NB4 (cell line): ENCODE results near the gene CCBE1.

Experiments used
- DNase-seq: peaks from one replicate; pipeline ENCODE4 v3.0.0; 2010; ENCODE audit warnings: low read depth
- H3K4me3 ChIP-seq: one replicate; pipeline ENCODE4 v1.5.1; 2011; ENCODE audit warnings: mild to moderate bottlenecking, low read depth, low read length, moderate library complexity
- MYC ChIP-seq: IDR thresholded peaks from 2 replicates; pipeline ENCODE4 v1.6.1; 2011; ENCODE audit warnings: low read depth, low read length
- POLR2A ChIP-seq: IDR thresholded peaks from 2 replicates; pipeline ENCODE4 v1.6.1; 2011; ENCODE audit warnings: mild to moderate bottlenecking; ENCODE audit not compliant: insufficient read length; ENCODE audit errors: extremely low read depth
- TF ChIP-seq, protein P1 (sequence below): IDR thresholded peaks from one replicate; pipeline ENCODE4 v1.5.1; 2012; ENCODE audit warnings: low read depth, low read length
- TF ChIP-seq, protein P2 (sequence below): IDR thresholded peaks from 2 replicates; pipeline ENCODE4 v1.6.1; 2011; ENCODE audit warnings: low read depth, low read length

Gene CCBE1

DNA sequence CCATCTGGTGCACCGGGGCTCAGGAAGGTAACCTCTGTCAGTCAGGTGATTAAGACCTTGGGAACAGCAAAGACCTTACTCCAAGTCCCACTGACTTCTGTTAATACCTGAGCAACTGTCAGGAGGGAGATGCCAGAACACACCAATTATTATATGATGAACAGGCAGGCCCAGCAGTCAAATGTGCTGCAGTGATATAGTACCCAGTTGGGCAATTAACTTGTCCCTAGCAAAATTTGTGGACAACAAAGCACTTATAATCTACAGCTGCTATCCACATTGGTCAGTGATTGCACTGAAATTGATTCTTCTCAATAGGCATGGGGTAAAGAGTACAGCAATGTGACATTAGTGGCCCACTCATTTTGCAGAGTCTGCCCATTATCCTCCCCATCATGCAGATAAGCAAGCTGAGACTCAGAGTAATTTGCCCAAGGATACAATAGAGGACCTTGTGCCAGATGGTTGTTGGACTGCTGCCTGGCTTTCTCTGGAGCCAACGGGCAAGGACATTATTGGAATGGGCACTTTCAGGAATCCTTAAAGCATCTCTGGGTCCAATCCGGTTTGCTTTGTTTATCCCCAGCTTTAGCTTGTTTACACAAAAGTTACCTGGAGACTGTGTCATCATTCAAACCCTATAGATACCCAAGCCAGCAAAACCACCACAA is 147.6 kb downstream of the CCBE1 start:
- no peak for TF ChIP-seq POLR2A
- TF ChIP-seq, protein P1, sequence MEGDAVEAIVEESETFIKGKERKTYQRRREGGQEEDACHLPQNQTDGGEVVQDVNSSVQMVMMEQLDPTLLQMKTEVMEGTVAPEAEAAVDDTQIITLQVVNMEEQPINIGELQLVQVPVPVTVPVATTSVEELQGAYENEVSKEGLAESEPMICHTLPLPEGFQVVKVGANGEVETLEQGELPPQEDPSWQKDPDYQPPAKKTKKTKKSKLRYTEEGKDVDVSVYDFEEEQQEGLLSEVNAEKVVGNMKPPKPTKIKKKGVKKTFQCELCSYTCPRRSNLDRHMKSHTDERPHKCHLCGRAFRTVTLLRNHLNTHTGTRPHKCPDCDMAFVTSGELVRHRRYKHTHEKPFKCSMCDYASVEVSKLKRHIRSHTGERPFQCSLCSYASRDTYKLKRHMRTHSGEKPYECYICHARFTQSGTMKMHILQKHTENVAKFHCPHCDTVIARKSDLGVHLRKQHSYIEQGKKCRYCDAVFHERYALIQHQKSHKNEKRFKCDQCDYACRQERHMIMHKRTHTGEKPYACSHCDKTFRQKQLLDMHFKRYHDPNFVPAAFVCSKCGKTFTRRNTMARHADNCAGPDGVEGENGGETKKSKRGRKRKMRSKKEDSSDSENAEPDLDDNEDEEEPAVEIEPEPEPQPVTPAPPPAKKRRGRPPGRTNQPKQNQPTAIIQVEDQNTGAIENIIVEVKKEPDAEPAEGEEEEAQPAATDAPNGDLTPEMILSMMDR = no peak
- TF ChIP-seq MYC = no peak
- TF ChIP-seq, protein P2, sequence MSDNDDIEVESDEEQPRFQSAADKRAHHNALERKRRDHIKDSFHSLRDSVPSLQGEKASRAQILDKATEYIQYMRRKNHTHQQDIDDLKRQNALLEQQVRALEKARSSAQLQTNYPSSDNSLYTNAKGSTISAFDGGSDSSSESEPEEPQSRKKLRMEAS = no peak
- no peak overlapping the region for H3K4me3 ChIP-seq
- no peak for DNase-seq

DNA sequence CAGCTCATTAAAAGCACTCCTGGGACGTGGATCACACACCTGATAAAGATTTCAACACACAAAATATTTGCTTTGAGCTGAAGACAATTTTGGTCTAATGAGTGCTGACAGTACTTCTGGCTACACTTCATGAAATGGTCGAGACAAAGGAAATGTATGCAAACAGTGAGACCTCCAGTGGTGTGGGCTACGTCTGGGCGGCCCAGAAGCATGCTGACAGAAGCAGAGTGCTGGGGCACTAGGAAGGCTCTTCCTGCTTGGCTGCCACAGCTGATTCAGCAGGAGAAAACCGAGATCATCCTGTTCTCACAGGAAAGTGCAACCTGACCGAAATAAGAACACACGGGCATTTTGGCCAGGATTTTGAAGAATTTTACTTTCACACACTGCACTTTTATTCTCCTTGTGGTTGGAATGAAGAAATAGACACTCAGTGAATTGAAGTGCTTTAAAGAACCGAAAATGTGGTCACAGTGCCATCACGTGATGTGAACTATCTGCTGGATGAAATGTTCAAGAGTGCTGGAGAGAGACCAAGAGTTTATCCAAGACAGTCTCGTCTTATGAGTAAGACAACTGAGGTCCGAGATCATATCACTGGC is 149.5 kb downstream of the CCBE1 start:
- TF ChIP-seq MYC = no peak
- TF ChIP-seq POLR2A = no peak
- TF ChIP-seq, protein P2 = no peak
- TF ChIP-seq, protein P1 = no peak
- no peak for DNase-seq
- H3K4me3 ChIP-seq = no peak overlapping the region

DNA sequence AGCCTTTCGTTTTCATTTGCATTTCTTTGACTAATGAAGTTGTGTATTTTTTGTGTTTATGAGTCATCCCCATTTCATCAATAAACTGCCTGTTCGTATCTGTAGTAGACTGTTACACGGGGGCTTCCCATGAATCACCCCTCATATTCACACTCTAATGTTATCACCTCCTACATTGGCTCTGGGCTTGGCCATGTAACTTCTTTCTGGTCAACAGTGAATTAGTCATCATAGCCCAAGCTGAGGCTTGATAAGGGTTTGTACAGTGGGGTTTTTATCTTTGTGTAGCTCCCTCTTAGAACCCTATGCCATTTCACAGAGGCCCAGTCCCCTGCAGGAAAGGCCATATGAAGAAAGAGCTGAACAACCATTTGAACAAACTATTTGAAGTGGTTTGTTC is 151.0 kb downstream of the CCBE1 start:
- H3K4me3 ChIP-seq = no peak overlapping the region
- TF ChIP-seq MYC = no peak
- TF ChIP-seq POLR2A = no peak
- TF ChIP-seq, protein P1 = no peak
- TF ChIP-seq, protein P2 = no peak
- DNase-seq = no peak

DNA sequence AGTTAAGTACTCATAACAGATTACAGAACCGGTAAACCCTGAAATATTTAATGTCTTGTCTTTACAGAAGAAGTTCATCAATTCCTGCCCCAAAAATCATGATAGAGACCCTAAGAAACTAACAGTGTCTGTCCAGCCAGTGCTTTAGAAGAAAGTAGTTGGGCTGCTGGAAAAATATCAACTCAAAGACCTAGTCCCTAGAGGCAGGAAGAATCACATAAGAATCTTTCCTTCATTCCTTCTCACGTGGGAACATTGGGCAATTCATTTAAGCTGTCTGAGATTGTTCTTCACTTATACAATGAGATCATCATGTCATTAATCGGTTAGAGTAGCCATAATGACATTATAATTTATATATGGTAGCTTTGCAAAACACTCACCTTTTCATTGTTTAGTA is 156.4 kb downstream of the CCBE1 start:
- no peak for TF ChIP-seq MYC
- TF ChIP-seq, protein P2 = no peak
- no peak for TF ChIP-seq POLR2A
- TF ChIP-seq, protein P1 = no peak
- DNase-seq = no peak
- H3K4me3 ChIP-seq = no peak overlapping the region

DNA sequence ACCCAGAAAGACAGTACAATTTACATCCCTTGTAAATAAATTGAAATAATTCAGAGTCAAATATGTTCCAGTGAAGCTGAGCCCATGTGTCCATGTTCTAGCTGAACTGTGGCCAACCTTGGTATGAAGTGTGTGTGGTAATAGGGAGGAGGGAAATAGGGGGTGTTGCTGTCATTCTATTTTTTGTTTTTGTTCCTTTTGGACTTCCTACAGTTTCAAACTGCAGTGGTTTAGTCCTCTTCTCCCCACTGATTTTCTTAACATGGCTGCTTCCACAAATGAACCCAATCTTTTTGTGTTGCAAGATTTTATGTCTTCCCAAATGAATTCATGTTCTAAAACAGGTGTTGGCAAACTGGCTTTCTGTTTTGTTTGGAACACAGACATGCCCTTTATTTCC is 156.9 kb downstream of the CCBE1 start:
- no peak for DNase-seq
- no peak overlapping the region for H3K4me3 ChIP-seq
- TF ChIP-seq, protein P2 = no peak
- TF ChIP-seq MYC (no peak), POLR2A (no peak)
- TF ChIP-seq, protein P1 = no peak
